GM21529 (cell line): ENCODE measurements around the gene DDX51.
"Not testable (repeated sequence)": the region's sequence is repeated elsewhere in the genome, so short reads cannot be mapped to it uniquely, and the experiment has no call there.

Experiments used
- ATAC-seq: cut with Tn5 transposase; IDR thresholded peaks from one replicate; pipeline ENCODE4 v1.9.1; 2021; ENCODE audit not compliant: unreplicated experiment

The DDX51 gene

DNA sequence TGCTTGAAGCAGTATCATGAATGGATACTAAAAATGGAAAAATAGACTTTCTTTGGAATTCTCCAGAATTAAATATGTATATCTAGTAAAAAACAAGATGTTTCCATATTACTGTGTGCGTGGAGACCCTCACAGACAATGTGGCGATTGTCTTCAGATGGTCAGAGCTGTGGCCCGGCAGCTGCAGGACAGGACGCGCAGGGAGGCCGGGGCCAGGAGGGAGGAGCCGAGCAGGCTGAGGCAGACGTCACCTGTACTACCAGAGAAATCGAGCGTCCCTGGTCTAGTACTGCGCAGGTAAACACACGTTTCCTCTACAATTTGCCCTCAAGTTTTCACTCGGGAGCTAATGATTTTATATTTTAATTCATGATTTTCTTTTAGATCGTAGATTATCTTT is 22.8 kb downstream of the DDX51 start:
- no peak for ATAC-seq

DNA sequence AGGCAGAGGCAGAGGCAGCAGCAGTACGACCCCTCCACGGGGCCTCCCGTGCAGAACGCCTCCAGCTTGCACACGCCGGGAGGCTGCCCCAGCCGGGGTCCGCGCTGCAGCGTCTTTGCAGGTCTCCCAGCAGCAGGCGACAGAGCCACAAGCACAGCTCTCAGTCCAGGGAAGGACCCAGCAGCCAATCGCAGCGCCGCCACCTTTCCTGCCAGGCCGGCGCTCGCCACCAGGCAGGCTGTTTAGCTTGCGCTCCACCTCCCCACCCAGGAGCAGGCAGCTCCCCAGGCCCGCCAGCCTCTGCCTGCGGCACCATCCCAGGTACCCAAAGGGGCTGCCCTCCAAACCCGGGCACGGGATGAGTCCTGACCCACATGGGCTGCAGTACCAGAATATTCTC is 25.2 kb downstream of the DDX51 start:
- ATAC-seq, result no peak

DNA sequence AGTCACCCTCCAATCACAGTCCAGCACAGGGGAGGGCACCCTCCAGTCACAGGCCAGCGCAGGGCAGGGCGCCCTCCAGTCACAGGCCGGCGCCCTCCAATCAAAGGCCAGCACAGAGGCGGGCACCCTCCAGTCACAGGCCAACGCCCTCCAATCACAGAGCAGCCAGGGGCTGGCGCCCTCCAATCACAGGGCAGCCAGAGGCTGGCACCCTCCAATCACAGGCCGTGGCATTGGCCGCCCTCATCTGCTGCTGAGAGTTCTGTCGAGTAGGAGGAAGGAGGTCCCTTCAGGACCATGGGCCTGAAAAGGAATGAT is 26.6 kb downstream of the DDX51 start:
- ATAC-seq, result no peak

DNA sequence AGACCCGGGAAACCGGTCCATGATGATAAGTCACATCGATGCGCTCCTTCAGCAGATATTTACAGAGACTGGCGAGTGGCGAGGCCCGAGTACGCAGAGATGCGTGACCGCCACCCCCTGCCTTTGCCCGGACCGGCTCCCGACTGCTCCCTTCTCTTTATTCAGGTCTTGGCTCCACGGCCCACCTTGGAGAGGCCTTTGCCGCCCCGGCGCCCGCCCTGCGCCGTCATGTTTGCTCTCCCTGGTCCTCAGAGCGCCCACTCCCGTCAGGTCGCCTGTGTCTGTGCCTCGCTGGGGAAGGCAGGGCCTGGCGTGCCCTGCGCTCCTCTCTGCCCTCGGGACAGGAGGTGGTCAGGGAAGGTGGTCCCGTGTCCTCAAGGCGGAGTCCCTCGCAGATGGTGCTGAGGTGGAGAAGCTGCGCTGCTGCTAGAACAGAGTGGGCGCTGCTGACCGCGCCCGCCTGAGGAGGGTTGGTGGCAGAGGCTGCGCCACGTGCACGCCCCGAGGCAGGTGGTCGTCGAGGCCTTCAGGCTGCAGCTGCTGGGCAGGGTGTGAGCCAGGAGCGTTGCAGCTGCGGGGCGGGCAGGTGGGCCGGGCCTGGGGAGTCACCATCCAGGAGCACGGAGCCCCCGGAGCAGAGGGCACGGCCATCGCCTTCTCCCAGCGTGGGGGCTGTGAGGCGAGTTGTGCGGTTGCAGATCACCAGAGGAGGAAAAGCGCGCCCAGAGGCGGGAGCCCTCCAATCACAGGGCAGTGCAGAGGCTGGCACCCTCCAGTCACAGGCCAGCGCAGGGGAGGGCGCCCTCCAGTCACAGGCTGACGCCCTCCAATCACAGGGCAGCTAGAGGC is 27.2 kb downstream of the DDX51 start:
- ATAC-seq, result no peak

DNA sequence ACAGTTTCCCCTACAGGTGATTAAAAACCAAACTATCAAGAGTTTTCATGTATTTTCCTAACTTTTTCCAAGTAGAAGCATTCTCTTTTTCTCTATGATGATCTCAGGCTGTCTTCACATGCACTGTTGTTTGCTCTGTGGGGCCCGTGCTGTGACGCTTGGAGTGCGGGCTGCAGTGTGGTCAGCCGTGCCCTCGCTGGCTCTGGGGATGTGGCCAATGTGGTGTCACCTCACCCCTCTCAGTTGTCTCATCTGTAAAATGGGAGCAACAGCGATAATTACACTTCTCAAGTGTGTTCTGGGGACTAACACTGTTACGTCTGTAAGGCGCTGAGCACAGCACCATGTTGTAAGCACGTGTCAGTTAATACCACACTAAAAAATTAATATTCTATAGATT is 28.6 kb downstream of the DDX51 start:
- ATAC-seq, result no peak

DNA sequence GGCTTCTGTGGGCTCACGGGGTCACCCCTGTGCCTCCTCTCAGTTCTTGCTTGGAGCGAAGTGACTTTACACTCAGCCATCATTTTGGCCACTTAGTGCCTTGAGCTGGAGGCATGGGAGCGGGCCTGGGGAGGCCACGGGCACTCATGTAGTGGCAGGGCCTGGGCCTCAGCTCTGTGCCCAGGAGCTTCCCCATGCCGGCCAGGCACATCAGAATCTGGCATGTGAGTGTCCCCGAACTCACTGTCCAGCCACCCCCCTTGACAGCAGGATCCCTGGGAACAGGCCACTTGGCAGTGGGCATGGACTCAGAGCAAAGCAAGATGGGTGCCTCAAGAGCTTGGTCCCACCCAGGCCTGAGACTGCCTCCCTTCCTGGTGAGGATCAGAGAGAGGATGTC is 29.5 kb downstream of the DDX51 start:
- no peak for ATAC-seq

DNA sequence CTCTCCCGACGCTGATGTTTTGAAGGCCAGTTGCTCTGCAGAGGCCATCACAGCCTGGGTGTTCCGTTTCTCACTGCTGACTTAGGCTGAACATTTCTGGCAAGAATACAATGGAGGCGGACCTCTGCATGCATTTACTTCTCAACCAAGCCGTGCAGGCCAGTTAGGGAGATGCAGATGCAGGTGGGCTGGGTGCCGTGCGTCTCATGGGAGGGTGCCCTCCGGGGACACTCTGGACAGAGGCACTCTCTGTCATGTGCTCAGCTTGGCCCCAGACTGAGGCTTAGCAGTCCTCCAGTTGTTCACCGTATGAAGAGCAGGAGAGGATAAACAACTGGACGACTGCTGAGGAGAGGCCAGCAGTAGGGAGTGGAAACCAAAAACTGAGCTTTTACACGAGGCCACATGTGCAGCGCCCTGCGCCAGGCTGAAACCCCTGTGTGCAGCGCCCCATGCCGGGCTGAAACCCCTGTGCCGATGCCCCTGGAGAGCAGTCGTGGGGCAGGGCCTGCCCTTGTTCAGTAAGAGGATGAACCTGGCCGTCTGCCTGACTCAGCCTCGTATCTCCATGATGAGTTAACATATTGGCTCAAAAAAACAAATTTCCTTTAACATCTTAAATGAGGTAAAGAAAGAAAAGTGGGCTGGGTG is 32.3 kb downstream of the DDX51 start:
- ATAC-seq, result no peak

DNA sequence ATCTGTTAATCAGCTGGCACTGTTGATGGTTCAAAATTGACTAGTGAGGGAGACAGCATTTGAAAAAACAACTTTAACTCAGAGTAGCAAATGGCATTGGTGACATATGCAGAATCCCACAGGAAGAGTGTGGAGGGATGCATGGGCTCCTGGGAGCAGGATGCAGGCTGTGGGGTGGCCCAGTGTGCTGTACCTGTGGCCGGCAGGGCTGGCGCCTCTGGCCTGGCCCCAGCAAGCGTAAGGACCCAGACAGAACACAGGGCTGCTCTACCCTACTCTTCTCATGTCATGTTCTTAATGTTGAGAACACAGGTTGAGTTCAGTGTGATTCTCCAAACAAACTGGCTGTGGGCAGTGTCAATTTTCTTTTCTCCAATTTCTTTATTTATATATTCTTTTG is 33.4 kb downstream of the DDX51 start:
- no peak for ATAC-seq

DNA sequence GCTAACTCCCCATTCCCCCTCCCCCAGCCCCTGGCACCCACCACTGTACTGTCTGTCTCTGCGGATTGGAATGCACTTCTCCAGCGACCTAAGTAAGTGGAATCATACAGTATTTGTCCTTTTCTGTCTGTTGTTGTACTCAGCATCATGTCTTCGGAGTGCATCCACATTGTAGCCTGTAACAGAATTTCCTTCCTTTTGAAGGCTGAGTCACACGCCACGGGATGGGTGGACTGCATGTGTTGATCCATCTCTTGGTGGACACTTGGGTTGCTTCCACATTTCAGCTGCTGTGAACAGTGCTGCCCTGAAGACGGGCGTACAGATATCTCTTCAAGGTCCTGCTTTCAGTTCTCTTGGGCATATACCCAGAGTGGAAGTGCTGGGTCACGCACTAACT is 34.4 kb downstream of the DDX51 start:
- no peak for ATAC-seq

DNA sequence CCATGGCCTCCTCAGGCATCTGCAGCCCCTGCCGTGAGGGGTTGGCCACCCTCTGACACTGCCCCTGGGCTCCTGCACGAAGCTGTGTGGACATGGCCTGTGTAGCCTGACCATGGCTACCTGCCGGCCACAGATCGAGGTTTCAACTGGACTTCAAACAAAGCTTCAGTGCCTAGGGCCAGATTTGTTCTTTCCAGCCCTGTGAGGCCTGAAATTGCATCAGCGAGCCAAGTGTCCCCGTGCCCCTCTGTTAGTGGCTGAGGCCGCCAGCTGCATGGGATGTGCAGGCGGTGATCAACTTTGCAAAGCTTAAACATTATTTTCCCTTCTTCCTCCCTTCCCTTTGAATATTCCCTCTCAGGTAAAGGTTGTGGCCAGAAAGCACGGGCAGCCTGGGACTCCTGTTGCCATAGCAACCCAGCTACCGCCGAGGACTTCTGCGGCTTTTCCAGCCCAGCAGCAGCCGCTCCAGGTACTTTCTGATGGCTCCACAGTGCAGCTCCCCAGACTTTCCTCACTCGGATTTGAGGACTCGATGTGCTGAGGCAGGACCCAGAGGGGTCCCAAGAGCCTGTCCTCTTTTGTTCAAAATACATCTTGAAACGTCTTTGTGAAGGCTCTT is 35.8 kb downstream of the DDX51 start:
- no peak for ATAC-seq

DNA sequence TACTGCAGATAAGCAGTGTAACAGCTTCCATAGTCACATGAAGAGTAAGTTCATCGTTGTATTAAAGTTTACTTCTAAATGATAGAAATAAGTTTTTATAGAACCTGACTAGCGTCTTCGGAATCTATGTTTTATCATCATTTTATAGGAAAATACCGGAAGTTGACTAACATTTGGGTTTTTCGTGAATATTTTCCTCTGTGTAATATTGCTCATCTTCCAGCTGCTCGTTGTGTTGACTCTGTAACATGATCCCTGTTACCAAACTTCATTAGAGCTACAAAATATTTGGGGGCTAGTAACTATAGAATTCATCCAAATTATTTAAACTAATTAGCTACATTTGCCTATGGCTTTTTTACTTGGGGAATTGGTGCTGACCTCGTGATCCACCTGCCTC is 37.2 kb downstream of the DDX51 start:
- no peak for ATAC-seq

DNA sequence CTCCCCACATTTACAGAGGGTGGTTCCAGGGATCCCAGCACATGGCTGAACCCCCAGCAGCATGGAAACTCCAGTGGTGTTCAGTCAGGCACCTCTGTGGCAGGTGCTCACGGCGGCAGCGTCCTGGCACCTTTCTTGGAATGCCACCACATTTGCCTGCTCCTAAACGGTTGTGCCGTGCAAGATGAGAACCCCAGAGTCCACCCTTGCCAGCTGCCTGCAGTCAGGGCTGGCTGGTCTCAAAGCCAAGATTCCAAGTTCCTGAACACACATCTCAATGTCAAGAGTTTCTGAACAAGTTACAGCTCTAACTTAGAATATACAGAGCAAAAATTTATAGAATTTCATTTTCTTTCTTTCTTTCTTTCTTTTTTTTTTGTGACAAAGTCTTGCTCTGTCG is 38.7 kb downstream of the DDX51 start:
- ATAC-seq, result no peak

DNA sequence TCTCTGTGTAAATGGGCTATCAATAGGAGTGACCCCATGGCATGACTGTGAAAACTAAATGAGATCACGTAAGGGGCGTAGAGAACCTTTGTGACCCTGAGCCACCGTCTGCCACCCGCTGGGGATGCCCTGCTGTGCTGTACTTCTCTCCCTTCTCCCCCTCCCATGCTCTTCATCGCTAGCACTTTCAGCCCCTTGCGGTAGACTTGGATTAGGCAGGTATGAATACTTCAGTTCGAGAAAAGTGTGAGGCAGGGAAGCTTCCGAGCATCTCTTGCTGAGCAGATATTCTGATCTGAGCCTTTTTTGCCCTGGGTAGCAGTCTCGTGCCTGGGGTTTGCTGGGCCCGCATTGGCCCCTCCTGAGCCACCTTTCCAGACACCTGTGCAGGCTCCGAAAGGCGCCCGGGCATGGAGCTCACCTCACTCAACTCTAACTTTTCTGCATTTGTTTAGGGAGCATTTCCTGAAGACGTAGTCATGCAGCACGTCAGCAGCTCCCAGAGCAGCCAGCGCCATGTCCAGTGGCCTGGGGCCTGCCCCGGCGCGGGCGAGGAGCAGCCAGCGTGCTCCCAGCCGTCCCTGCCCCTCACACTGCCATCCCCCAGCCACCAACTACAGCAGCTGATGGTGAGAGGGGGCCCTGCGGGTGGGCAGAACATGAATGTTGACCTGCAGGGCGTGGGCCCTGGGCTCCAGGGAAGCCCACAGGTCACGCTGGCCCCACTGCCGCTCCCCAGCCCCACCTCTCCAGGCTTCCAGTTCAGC is 40.4 kb downstream of the DDX51 start:
- ATAC-seq, result no peak

DNA sequence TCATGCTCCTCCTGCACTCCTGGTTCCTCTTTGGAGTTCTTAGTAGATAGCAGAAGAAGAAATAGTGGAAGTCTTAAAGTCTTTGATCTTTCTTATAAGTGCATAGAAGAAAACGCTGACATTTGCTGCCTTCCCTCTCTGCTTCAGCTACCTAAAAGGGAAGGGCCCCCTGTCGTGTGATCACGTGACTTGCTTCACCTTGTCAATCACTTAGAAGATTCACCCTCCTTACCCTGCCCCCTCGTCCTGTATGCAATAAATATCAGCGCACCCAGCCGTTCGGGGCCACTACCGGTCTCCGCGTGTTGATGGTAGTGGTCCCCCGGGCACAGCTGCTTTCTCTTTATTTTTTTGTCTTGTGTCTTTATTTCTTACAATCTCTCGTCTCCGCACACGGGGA is 41.0 kb downstream of the DDX51 start:
- ATAC-seq, result not testable (repeated sequence)

DNA sequence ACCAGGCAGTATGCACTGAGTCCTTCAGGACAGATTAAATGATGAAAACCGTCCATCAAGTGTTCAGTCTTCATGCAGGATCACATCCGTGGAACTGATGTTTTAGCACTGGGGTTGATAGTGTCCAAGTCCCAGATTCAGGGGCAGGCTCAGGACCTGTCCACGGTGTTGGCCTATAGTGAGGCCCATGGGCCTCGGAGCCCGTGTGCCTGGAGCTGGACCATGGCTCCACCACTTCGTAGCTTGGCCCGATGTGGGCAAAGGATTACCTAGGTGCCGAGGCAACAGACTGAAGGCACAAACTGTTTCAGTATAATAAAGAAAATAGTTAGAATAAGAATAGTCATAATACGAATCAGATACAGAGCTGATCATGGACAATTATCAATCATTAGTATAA is 41.8 kb downstream of the DDX51 start:
- no peak for ATAC-seq

DNA sequence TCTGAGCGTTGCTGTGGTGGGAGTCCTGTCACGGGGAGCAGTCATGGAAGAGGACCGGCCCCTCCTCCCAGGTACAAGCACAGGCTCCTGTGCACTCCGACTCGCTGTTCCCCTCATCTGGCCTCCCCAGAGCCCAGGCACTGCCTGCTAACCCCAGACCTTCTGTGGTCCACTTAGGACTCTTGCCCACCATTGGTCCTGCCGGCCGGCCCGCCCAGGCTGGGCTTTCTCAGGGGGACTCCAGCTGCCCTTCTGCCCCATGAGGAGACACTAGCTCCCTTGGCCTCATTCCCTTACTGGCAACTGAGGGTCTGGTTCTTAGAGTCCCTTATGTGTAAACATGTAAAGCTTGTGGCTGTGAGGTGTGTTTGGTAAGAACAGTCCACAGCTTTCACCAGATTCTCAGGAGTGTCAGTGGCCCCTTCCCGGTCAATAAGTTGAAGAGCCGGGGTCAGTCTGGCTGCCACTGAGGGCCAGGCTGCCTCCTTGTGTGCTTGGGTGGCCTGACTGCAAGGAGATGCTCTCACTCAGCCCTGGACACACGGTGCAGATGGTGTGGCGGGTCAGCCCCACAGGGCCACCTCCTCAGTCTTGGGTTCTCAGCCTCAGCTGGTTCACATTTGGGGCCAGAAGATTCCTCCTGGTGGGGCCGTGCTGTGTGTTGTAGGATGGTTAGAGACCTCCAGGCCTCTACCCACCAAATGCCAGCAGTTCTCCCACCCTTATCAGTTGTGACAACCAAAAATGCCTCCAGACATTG is 43.6 kb downstream of the DDX51 start:
- ATAC-seq, result no peak

DNA sequence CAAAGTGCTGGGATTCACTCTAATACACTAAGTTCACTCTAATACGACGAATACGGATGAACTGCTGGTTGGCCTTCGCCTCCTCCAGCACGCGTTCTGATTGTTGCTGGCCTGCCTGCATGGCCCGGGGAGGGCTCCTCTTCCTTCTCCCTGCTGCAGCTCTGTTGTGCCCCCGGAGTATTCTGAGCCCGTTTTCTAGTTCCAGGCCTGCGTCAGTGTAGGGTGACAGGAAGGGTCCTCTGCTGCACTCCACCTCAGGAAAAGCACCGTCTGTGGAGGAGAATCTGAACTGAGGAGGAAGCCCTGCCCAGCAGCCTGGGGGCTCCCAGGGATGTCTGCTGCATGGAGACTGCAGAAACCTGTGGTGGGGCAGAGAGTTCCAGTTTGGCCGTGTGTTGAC is 44.4 kb downstream of the DDX51 start:
- no peak for ATAC-seq

DNA sequence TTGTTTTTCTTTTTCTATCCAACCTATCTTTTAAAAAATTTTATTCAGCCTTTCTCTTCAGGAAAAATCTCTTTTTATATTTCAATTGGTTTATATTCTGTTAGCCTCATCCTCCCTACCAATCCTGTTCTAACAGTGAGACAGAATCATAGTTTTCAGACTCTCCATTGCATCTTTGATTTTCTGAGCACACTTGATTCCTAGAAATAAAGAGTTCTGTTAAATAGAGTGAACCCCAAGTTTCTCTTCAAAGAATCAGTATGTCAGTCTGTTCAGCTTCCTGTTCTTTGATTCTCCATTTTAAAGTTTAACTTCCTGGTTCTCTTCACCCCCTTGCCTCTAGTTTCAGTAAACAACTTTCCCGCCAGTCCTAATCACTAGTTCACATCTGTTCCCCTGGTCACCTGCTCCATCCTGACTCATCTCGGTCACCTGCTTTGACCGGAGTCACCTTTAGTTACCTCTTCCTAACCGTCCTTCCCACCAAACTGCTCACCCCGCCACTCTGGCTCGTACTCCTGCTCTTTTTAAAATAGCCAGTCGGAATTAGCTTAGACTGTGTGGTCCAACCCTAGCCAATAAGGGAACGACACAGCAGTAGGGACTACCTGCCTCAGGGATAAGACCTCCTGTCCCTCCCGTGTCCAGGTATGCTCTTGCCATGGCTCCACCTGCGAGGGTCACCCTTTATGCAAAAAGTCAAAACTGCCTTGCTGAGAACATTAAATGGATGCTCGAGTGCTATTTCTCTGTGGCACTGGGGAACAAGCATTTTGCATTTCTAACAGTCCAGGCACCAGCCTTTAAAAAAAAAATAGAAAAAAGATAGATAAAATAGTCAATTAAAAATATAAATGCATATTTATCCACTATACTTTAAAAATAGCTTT is 48.4 kb downstream of the DDX51 start:
- no peak for ATAC-seq

DNA sequence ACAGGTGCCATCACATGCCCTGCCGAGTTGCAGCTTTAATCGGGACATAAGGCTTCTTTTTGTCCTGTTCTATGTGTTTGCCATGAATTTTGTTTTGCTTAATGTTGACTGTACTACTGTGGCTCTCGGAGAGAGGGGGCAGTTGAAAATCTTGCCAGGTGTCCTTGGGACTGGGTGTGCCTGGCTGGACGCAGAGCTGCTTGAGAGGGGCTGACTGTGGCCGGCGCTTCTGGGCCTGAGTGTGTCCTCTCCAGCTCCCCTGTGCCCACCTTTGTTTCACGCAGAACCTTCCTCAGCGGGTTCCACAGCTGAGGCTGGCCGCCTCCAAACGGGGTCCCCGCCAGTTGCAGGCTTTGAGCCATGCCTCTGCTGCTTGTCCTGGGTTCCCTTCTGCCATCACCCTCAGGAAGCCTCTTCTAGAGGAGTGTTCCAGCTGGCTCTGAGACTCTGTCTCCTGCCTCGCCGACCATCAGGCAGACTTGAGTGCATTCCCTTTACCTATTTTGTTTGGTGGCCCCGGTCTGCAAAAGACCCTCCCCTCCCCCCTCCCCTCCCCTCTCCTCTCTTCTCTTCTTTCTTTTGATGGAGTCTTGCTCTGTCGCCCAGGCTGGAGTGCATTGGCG is 49.7 kb downstream of the DDX51 start:
- no peak for ATAC-seq
